Natural killer cell (primary cell): ENCODE measurements around the gene TPD52L2. TPM values are rescaled to one million over a fixed set of nuclear protein-coding genes. Genes with fewer than 3 reads are reported as not detected.

Experiments used
- ATAC-seq, 3 donors: fragments of 150-1000 bp in 2 of 3; fragments of 200-7000 bp in 1 of 3; cut with Tn5 transposase; 1 replicate in 1 of 3; 2 replicates in 2 of 3; pipeline ENCODE4 v1.10.0; 2021; ENCODE audit warnings: mild to moderate bottlenecking in 2 of 3, moderate library complexity in 2 of 3
- DNase-seq, 2 donors: peaks; one replicate each; pipeline versions ENCODE4 v3.0.0 to v3.0.0-alpha.2; 2013 to 2021; ENCODE audit warnings: mixed read lengths in 1 of 2
- H3K27ac ChIP-seq: one replicate; pipeline ENCODE4 v1.5.1; 2013; ENCODE audit warnings: mild to moderate bottlenecking, low read length
- H3K27me3 ChIP-seq: one replicate; pipeline ENCODE4 v1.6.1; 2013; ENCODE audit warnings: low read length; ENCODE audit not compliant: control insufficient read depth, insufficient read depth
- H3K36me3 ChIP-seq: one replicate; pipeline ENCODE4 v1.6.1; 2013; ENCODE audit warnings: low read length; ENCODE audit not compliant: control insufficient read depth, insufficient read depth
- H3K4me1 ChIP-seq: one replicate; pipeline ENCODE4 v1.6.1; 2013; ENCODE audit warnings: low read length; ENCODE audit not compliant: control insufficient read depth, insufficient read depth
- H3K4me3 ChIP-seq: one replicate; pipeline ENCODE4 v1.5.1; 2013; ENCODE audit warnings: low read length
- H3K9me3 ChIP-seq: one replicate; pipeline ENCODE4 v1.6.1; 2013; ENCODE audit warnings: low read length; ENCODE audit not compliant: control insufficient read depth, insufficient read depth
- H3K27ac Mint-ChIP-seq, 2 donors: one replicate each; pipeline ENCODE4 v1.8.0; 2022; ENCODE audit warnings: mild to moderate bottlenecking in 2 of 2, mixed read lengths in 2 of 2, moderate library complexity in 1 of 2
- H3K27me3 Mint-ChIP-seq, 2 donors: one replicate each; pipeline ENCODE4 v1.8.0; 2022; ENCODE audit warnings: low read depth in 2 of 2, mixed read lengths in 2 of 2
- H3K36me3 Mint-ChIP-seq: one replicate; pipeline ENCODE4 v1.8.0; 2022; ENCODE audit warnings: mixed read lengths
- H3K4me1 Mint-ChIP-seq, 2 donors: one replicate each; pipeline ENCODE4 v1.8.0; 2022; ENCODE audit warnings: mixed read lengths in 2 of 2
- H3K4me3 Mint-ChIP-seq: one replicate; pipeline ENCODE4 v1.8.0; 2022; ENCODE audit warnings: mild to moderate bottlenecking, moderate library complexity, mixed read lengths
- H3K9me3 Mint-ChIP-seq, 2 donors: one replicate each; pipeline ENCODE4 v1.8.0; 2022; ENCODE audit warnings: mixed read lengths in 2 of 2
- CTCF ChIP-seq: fragments of 200-600 bp; IDR thresholded peaks from one replicate; pipeline ENCODE4 v1.8.0; 2022; ENCODE audit warnings: antibody characterized with exemption
- whole genome bisulfite sequencing: methylation state at CpG from one replicate; pipeline ENCODE4 v1.1.7; 2013; ENCODE audit warnings: missing lambda C conversion rate; ENCODE audit not compliant: insufficient coverage; 5-methylcytosine and 5-hydroxymethylcytosine counted together
- intact Hi-C: fragments of 100-400 bp; cut with micrococcal nuclease; formaldehyde crosslinking; loops from one replicate; pipeline ENCODE4 v1.14.2; 2022
- total RNA-seq, 4 donors: library from RNA; stranded (reverse); fragments of 120-200 nt in 1 of 4; gene quantifications; one replicate each; pipeline versions ENCODE4 v1.2.3 to v1.2.4, GENCODE V29; 2013 to 2022

Gene TPD52L2
- total RNA-seq, 3 donors from 2014 or later (not counting 1 experiment from before 2014, with no cell fraction given), result 36.8 to 47.2 (median 45.1) TPM

GRCh38 chr20:63854069-63854765 lies 10.9 kb upstream of the TPD52L2 start:
- ATAC-seq (peak; percentile 33 to 46 (median 39)), DNase-seq (no peak)
- H3K9me3 ChIP-seq, result no peaks in the 10 kb centered on the region
- intact Hi-C loops, result no loop called here
- H3K4me1 ChIP-seq, result peaks cover 61% of the 10 kb centered on the region
- whole genome bisulfite sequencing, result 7% methylated on average over 17 of the region's 17 CpGs
- no peak overlapping the region for H3K4me3 Mint-ChIP-seq
- H3K27ac Mint-ChIP-seq, result no peak overlapping the region
- peak overlapping the region; percentile 12 for H3K4me3 ChIP-seq
- H3K9me3 Mint-ChIP-seq, result no peaks in the 10 kb centered on the region
- TF ChIP-seq CTCF, result no peak
- H3K4me1 Mint-ChIP-seq, result peaks cover 0 to 20% of the 10 kb centered on the region in 2 donors
- H3K36me3 ChIP-seq, result no peaks in the 10 kb centered on the region
- no peaks in the 10 kb centered on the region for H3K36me3 Mint-ChIP-seq
- H3K27me3 ChIP-seq, result peaks cover 6% of the 10 kb centered on the region
- peak overlapping the region; percentile 67 for H3K27ac ChIP-seq
- H3K27me3 Mint-ChIP-seq, result peaks cover 8 to 12% of the 10 kb centered on the region in 2 donors

DNA sequence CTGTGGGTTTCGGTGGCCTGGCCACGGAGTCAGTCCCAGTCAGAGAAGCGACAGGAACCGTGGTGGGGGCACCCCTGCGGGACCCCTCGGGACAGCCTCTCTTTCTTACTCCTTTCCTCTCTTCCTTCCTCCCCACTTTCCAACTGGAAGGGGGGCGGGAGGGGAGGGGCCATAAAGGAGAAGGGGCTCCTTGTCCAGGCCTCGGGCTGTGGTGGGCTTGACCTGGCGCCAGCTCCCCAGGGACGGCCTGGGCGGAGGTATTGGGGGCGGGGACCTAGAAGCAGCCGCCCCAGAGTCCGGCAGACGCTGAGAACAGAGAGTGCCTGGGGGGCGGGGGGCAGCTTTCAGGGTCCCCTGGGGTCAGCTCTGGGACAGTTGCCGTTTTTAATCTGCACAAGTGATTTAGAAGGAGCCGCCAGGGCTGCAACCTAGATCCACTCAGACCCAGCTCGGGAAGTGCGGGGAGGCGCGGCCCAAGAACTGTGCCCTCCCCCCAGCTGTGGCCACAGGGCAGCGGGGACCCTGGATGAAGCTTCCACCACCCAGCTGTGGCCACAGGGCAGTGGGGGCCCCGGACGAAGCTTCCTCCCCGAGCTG lies 10.2 kb upstream of the TPD52L2 start:
- H3K27ac Mint-ChIP-seq, result no peak overlapping the region
- Histone ChIP-seq H3K27ac (peak overlapping the region; percentile 67), H3K27me3 (peaks cover 6% of the 10 kb centered on the region), H3K9me3 (no peaks in the 10 kb centered on the region), H3K36me3 (no peaks in the 10 kb centered on the region), H3K4me3 (no peak overlapping the region), H3K4me1 (peaks cover 64% of the 10 kb centered on the region)
- peaks cover 8 to 12% of the 10 kb centered on the region in 2 donors for H3K27me3 Mint-ChIP-seq
- 16% methylated on average over 22 of the region's 26 CpGs for WGBS
- no peaks in the 10 kb centered on the region for H3K36me3 Mint-ChIP-seq
- peaks cover 0 to 20% of the 10 kb centered on the region in 2 donors for H3K4me1 Mint-ChIP-seq
- intact Hi-C loops, result no loop called here
- ATAC-seq (no peak), DNase-seq (no peak)
- H3K4me3 Mint-ChIP-seq, result no peak overlapping the region
- no peaks in the 10 kb centered on the region for H3K9me3 Mint-ChIP-seq
- TF ChIP-seq CTCF, result no peak

GRCh38 chr20:63855363-63856097 lies 9.5 kb upstream of the TPD52L2 start:
- Mint-ChIP-seq H3K27ac (no peak overlapping the region), H3K9me3 (no peaks in the 10 kb centered on the region), H3K27me3 (peaks cover 8 to 10% of the 10 kb centered on the region in 2 donors), H3K4me1 (peaks cover 0 to 21% of the 10 kb centered on the region in 2 donors), H3K4me3 (no peak overlapping the region), H3K36me3 (no peaks in the 10 kb centered on the region)
- DNase-seq (no peak), ATAC-seq (no peak)
- Histone ChIP-seq H3K27me3 (peaks cover 6% of the 10 kb centered on the region), H3K27ac (no peak overlapping the region), H3K36me3 (no peaks in the 10 kb centered on the region), H3K4me1 (peaks cover 65% of the 10 kb centered on the region), H3K9me3 (no peaks in the 10 kb centered on the region), H3K4me3 (no peak overlapping the region)
- 74% methylated on average over 36 of the region's 36 CpGs for WGBS
- no peak for TF ChIP-seq CTCF
- intact Hi-C loops, result no loop called here
